Activated CD4-positive, alpha-beta T cell treated with anti-CD3 and anti-CD28 coated beads for 1 hour (primary cell): Measurements from ENCODE around the gene RBFOX1.

Experiments
- DNase-seq: peaks from one replicate; pipeline ENCODE4 v3.0.0-alpha.2; 2020

The RBFOX1 gene

GRCh38 chr16:7332611-7333010, at the start of gene RBFOX1:
Gene RBFOX1, plus strand, starts transcription at chr16:7332845.
- no peak for DNase-seq

GRCh38 chr16:7284780-7285179, 47.9 kb upstream of the RBFOX1 start:
- no peak for DNase-seq

- no peak for DNase-seq
Measured at GRCh38 chr16:7285520-7285919, 47.1 kb upstream of the RBFOX1 start.

DNA sequence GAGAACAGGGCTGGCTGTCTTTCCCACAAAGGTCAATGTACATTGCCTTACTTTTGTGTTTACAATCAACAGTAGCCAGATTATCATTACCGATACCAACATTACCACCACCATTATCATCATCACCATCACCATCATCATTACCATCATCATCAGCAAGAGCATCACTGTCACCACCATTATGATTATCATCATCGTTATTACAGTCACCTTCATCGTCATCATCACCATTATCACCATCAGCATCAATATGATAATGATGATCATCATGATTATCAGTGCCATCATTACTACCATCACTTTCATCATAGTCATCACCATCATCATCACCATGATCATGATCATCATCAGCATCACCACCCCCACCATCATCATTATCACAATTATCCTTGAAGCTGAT, 43.3 kb upstream of the RBFOX1 start:
- no peak for DNase-seq

GRCh38 chr16:7290682-7291081, 42.0 kb upstream of the RBFOX1 start:
- DNase-seq = no peak

GRCh38 chr16:7294020-7294419, 38.6 kb upstream of the RBFOX1 start:
- no peak for DNase-seq

- DNase-seq = no peak
Measured at GRCh38 chr16:7303052-7303610, 29.5 kb upstream of the RBFOX1 start.

DNA sequence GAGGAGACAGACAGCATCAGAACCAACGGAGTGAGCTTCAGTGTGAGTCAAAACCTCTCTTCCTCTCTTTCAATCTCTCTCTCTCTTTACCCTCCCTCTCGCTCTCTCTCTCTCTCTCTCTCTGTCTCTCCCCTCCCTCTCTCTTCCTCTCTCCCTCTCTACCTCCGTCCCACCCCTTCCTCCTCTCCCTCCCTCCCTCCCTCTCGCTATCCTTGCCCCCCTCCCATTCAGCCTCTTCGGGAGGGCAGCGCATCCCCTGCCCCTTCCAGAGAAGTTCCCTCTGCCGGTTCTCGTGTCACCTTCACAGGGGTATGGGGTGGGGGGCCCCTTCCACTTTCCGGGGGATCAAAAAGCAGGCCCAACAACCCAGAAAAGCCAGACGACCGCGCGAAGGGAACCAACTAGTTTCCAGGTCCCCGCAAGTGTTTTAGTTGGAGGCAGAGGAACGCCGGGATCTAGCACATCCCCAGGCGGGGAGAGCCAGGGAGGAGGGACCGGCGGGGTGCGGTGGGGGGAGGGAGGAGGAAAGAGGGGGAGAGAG, 28.9 kb upstream of the RBFOX1 start:
- no peak for DNase-seq

DNA sequence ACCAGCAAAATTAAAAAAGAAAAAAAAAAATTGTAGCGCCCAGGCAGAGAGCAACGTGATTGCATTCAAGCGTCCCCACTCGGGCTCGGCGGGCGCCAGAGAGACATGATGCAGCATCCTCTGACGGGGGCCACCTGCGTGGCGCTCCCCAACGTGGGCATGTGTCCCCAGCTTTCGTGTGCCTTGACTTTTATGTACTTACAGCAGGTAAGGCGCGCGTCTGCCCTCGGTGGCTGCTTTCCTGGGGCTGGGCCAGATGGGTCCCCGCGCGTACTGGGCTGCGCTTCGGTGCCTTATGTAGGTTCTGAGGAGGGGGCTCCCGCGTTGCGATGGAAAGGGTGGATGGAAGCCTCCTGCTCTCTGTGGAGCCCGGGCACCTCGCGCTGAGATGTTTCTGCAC, 28.4 kb upstream of the RBFOX1 start:
- no peak for DNase-seq

DNA sequence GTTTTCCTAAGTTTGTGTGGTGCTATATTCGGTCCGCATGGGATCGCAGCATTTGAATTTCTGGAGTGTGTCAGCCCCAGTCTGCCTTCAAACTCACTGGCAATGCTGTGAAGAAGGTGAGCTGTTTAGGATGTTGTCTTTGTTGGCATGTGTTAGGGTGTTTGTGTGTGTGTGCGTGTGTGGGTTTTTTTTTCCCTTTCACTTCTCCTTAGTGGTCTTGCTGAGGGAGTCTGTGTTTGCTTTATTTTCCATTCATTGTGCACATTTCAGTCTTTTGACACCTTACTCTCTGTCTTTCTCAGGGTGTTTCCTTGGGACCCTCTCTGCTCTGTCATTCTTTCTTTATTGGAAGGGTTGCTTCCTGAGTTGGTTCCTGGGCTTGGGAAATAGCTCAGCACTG, 27.7 kb upstream of the RBFOX1 start:
- DNase-seq = no peak

- DNase-seq = no peak
Measured at GRCh38 chr16:7313170-7313569, 19.5 kb upstream of the RBFOX1 start.

DNA sequence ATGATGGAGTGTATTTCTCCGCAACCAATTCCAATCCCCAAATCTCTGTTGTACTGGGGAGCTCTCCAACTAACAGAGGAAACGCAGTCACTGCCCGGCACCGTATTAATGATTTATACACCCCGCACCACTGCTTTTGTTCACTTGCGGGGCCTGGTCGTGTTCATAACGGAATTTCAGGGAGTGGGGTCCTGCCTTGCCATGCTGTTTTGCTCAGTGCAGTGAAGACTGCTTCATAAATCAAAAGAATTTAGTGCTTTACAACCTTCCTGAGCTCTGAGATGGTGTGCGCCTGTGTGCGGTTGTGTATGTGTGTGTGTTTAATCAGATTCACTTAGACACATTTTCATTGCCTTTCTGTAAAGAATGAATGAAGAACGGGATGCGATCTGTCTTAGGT, 18.5 kb upstream of the RBFOX1 start:
- DNase-seq = no peak

DNA sequence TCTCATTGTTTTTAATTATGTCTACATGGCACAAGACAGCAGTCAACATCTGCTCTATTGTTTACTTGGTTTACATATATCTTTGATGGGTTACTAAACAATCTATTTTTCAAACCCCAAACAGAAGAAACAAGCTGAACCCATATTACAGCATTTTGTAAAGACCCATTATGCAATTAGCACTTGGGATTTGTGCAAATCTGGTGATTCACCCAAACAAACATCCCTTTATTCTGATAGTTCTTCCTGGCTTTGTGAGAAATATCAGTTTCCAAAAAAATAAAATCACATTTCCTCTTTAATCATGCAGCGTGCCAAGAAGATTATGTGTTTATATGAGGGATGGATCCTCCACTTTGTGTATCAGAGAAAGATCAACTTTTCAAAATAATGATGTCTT, 16.8 kb upstream of the RBFOX1 start:
- DNase-seq = no peak

- DNase-seq = no peak
Measured at GRCh38 chr16:7316281-7316888, 16.3 kb upstream of the RBFOX1 start.

- no peak for DNase-seq
Measured at GRCh38 chr16:7317982-7318381, 14.7 kb upstream of the RBFOX1 start.

DNA sequence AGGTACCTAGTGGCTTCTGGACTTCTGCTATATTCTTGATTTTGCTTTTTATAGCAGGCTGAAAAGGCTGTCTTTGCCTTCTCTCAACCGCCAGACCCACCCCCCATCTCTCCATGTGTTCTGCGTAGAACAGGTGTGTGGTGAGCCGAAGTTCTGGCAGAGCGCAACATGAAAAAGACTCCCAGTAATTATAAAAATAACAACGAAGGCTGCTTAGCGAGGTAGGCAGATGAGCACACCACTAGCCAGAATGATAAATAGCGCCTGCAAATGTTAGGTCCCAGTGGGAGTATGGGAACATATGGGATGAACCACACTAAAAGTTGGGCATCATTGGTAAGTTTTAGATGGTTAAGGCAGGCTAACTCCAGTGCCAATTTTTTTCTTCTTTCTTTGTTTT, 14.0 kb upstream of the RBFOX1 start:
- DNase-seq = no peak

- no peak for DNase-seq
Measured at GRCh38 chr16:7319514-7319913, 13.1 kb upstream of the RBFOX1 start.

DNA sequence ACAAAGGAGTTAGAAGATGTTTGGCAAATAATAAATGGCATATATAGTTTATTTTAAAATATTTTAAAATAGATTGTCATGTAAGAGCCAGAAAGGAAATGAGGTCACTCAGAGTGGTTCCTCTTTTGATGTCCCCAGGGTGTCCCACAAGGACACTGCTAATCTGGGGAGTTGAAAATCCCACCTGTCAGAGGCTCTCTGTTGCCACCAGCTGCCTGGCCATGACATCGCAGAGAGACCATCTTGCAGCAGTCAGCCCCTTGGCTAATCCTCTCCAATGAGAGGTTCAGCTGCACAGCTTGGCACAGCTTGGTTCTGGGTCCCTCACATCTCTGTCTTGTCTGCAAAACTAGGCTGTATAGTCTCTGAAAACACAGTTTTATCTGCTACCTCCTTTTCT, 11.0 kb upstream of the RBFOX1 start:
- no peak for DNase-seq

DNA sequence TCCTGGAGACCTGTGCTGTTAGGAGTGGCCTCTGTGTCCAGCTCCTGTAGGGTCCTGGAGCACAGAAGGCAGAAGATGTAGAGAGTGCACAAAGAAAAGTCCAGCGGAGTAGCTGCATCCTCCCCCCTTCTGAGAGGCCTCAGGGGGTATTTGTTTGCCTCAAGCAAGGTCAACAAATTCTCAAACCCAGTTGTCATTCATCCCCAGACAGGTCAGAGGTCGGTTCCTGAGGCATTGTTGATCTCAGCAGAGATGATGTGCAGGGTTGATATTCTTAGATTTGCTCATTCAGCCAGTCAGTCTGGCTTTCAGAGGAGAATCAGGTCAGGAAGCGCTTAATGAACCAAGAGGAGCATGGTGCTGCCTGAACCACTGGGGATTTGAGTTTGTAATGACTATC, 8.3 kb upstream of the RBFOX1 start:
- DNase-seq = no peak

DNA sequence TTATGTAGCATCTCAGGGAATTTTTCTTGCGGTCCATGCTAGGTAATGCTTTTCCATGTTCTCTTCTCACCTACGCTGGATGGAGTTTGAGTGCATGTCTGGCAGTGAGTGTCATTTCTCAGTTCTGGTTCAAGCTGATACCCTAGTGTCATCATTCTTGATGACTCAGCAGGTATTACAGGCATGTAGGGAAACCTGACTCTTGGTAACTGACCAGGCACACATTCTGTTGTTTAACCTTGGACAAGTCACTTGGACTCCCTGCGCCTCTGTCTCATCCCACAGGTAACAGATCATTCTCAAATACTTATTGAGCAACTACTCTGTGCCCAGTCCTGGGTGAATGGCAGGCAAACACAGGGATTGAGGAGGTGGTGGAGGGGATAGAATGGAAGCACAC, 6.8 kb upstream of the RBFOX1 start:
- no peak for DNase-seq

- DNase-seq = no peak
Measured at GRCh38 chr16:7330709-7331108, 1.9 kb upstream of the RBFOX1 start.

GRCh38 chr16:7331997-7332396, 648 bp upstream of the RBFOX1 start:
- DNase-seq = no peak

- DNase-seq = no peak
Measured at GRCh38 chr16:7333180-7333725, 608 bp downstream of the RBFOX1 start.

DNA sequence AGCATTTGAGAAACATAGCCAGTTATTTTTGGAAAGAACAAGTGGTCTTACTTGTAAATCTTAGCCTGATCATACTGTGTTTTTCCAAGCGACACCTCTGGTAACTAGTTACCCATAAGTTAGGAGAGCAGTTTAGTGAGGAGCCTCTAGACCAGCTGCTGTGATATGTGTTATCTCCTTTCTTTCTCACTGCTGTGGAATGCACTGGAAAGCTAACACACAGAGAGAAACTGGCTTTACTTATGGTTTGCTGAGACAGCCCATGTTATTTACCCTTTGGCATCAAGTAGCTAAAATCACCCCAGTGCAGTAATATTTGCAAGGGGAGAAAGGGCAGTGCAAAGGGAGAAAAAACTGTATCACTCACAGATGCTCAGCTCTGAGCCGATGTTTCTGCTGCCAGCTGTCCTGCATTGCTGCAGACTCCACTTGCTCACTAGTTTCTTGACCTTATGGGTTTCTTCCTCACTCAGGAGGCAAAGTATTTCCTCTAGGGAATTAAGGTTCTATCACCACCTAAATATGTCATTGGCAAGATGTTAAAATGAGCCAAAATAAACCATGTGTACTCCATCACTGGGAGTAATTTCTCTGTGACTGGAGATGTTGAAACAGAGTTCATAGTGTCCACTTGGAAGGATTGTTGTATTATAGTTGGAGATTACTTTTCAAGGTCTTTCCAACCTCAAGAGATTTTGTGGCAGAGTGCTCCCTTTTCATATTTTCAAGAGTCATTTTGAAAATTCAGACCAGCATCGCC, 2.3 kb downstream of the RBFOX1 start:
- DNase-seq = no peak
